ENCODE data around the gene JTB. TPM values are rescaled to one million over a fixed set of nuclear protein-coding genes. Genes with fewer than 3 reads are reported as not detected.

The JTB gene
- total and polyA plus RNA-seq, 9 of the 15 experiments (the other 6 are each of a cell fraction or from before 2014, with no cell fraction given): 24.7 to 308 (median 151) TPM

- no peak for TF ChIP-seq REST (IDR thresholded peaks at IDR 0.05; ENCODE audit: borderline replicate concordance)
- TF ChIP-seq REST (CRISPR knock-in tag; IDR thresholded peaks at IDR 0.05; ENCODE audit: low read depth): peak; percentile 38; the same call in 1 of the 2 replicates
- peak; percentile 19 to 21 for TF ChIP-seq E2F6 (IDR thresholded peaks at IDR 0.05; ENCODE audit: borderline replicate concordance in 1 of 2, extremely low read depth in 1 of 2, insufficient read depth in 1 of 2, insufficient read length in 1 of 2, low read depth in 1 of 2, low read length in 1 of 2, poor library complexity in 1 of 2, severe bottlenecking in 1 of 2)
- peak; percentile 83 for TF ChIP-seq RBBP5 (IDR thresholded peaks at IDR 0.05; ENCODE audit: borderline replicate concordance, insufficient read depth, low read length, poor library complexity, severe bottlenecking)
- TF ChIP-seq HDAC1 (IDR thresholded peaks at IDR 0.05): peak in 1 of 2 experiments; percentile 80; a peak in 2 of 4 replicates
- TF ChIP-seq CHD2 (IDR thresholded peaks at IDR 0.05; ENCODE audit: low read depth, low read length): no peak
- TF ChIP-seq ETS1 (conservative IDR thresholded peaks at IDR 0.05; ENCODE audit: control insufficient read depth, low read depth, low read length): 0 out of 2 replicates have a peak, but pooled peaks have one; percentile 16
- peak; percentile 44; the same call in 1 of the 2 replicates for TF ChIP-seq GTF2E2 (tag; IDR thresholded peaks at IDR 0.05)
- peak in 1 of 2 experiments; percentile 57; a peak in 2 of 4 replicates for TF ChIP-seq KDM4B (IDR thresholded peaks at IDR 0.05; ENCODE audit: borderline replicate concordance in 2 of 2, low read depth in 1 of 2)
- peak; percentile 76 for TF ChIP-seq RBFOX2 (IDR thresholded peaks at IDR 0.05; ENCODE audit: low read depth, low read length)
- TF ChIP-seq BRD4 (IDR thresholded peaks at IDR 0.05): 0 out of 2 replicates have a peak, but pooled peaks have one; percentile 43
- no peak for TF ChIP-seq SLC30A9 (CRISPR knock-in tag; IDR thresholded peaks at IDR 0.05)
- TF ChIP-seq DDX20 (tag; IDR thresholded peaks at IDR 0.05; ENCODE audit: low read depth): no peak
- TF ChIP-seq SAP30 (IDR thresholded peaks at IDR 0.05; ENCODE audit: borderline replicate concordance, insufficient read depth, low read depth, low read length, poor library complexity, severe bottlenecking): peak; percentile 81
- TF ChIP-seq ZC3H11A (IDR thresholded peaks at IDR 0.05; ENCODE audit: low read depth, low read length): no peak
These were observed 31.5 kb downstream of the JTB start (continued) for GRCh38 chr1:153945795-153946621.
